Measurements from ENCODE around the gene ISYNA1. TPM values are rescaled to one million over a fixed set of nuclear protein-coding genes. Genes with fewer than 3 reads are reported as not detected.

The ISYNA1 gene
- total and polyA plus RNA-seq, 10 of the 15 experiments (the other 5 are each of a cell fraction or from before 2014, with no cell fraction given) = 1.9 to 37.0 (median 9.1) TPM

DNA sequence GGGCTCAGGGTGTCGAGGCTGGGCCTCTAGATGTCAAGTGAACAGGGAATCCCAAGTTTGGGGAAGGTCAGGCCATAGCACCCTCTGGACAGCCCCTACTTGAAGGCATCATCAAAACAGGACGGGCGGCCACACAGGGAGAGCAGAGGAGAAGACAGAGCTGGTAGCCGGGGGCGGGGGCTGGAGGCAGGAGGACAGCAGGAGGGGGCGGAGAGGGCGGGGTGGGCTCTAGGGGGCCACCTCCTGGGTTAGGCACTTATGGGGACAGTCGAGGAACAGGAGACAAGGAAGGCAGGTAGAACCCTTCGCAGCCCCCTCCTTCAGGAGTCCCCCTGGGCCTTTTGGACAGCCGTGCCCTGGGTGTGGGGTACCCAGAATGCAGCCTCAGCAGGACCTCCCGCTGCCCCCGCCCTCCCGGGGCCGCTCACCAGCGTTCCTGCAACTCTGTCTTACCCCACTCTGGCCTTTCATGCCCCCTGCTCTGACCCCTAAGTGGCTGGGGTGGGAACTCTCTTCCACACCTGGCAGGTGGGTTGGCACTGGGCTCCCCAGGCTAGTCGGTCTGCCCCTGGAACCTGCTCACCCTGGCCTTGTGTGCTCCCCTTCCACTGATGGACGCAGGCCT, 12.9 kb downstream of the ISYNA1 start (continued):
- TF ChIP-seq ZBED1 (IDR thresholded peaks at IDR 0.05; ENCODE audit: borderline replicate concordance) (no peak), ZNF217 (IDR thresholded peaks at IDR 0.05) (no peak), CREB1 (IDR thresholded peaks at IDR 0.05; ENCODE audit: low read depth) (no peak), NR2C1 (IDR thresholded peaks at IDR 0.05) (no peak)

GRCh38 chr19:18424122-18424889, 13.6 kb downstream of the ISYNA1 start:
- Histone ChIP-seq H3K27ac (ENCODE audit: control insufficient read depth, insufficient read depth) (no peak overlapping the region), H3K4me2 (ENCODE audit: control insufficient read depth, insufficient read depth) (no peak overlapping the region), H2AFZ (ENCODE audit: control insufficient read depth, low read depth, low read length) (no peak overlapping the region), H4K20me1 (ENCODE audit: control insufficient read depth, insufficient read depth) (no peaks in the 10 kb centered on the region), H3K9ac (ENCODE audit: control insufficient read depth, insufficient read depth, low read length) (no peak overlapping the region), H3K9me3 (replicated peaks; ENCODE audit: control insufficient read depth, insufficient read depth, low read length) (no peaks in the 10 kb centered on the region), H3K27me3 (replicated peaks in 1 of 2; ENCODE audit: control insufficient read depth in 2 of 2, insufficient read depth in 2 of 2, low read length in 1 of 2) (no peaks in the 10 kb centered on the region), H3K79me2 (ENCODE audit: control insufficient read depth, insufficient read depth, low read length) (peaks cover 57% of the 10 kb centered on the region), H3K4me1 (ENCODE audit: control insufficient read depth, insufficient read depth, low read length) (peaks cover 29% of the 10 kb centered on the region), H3K4me3 (no peak overlapping the region), H3K36me3 (ENCODE audit: control insufficient read depth in 2 of 2, insufficient read depth in 2 of 2, low read length in 1 of 2) (peaks cover 0 to 5% of the 10 kb centered on the region in 2 experiments; a peak in 2 of 4 replicates)
- BruUV-seq (replicated peaks) = no TSS peak
- ChIA-PET CTCF (no interaction called here), POLR2A (no interaction called here), SMC1A (ENCODE audit: uncharacterized antibody, unreplicated experiment) (no interaction called here), RAD21 (ENCODE audit: unreplicated experiment) (no interaction called here)
- FAIRE-seq = no peak
- DNase-seq (ENCODE audit: low read depth, low spot score) = no peak
- in situ Hi-C loops (cut with MboI) (no loop called here), intact Hi-C loops (cut with micrococcal nuclease; ENCODE audit: unreplicated experiment) (no loop called here)
- TF ChIP-seq CTCF (IDR thresholded peaks at IDR 0.05 in 2 of 3, conservative IDR thresholded peaks at IDR 0.05 in 1 of 3; ENCODE audit: control insufficient read depth in 2 of 3, extremely low read depth in 1 of 3, insufficient read depth in 1 of 3, low read depth in 3 of 3, low read length in 3 of 3) = no peak
- TF ChIP-seq SP1 (IDR thresholded peaks at IDR 0.05; ENCODE audit: low read depth, low read length) = no peak
- TF ChIP-seq MYB (IDR thresholded peaks at IDR 0.05; ENCODE audit: borderline replicate concordance, low read depth, low read length) = no peak
- TF ChIP-seq MTA3 (IDR thresholded peaks at IDR 0.05; ENCODE audit: borderline replicate concordance, low read length) = no peak
- no peak for TF ChIP-seq BACH1 (IDR thresholded peaks at IDR 0.05; ENCODE audit: borderline replicate concordance)
- WGBS (ENCODE audit: insufficient coverage, insufficient replicate concordance, low lambda C conversion rate, missing lambda C conversion rate) = 85% methylated on average over 18 of the region's 22 CpGs
- no peak for ATAC-seq
